GM03348 (cell line): ENCODE measurements around the gene SPINK9.

Experiments used
- DNase-seq: peaks from one replicate; pipeline ENCODE4 v3.0.0; 2012; ENCODE audit warnings: low spot score

The SPINK9 gene

GRCh38 chr5:148368299-148368698, 32.9 kb downstream of the SPINK9 start:
- DNase-seq, result no peak

DNA sequence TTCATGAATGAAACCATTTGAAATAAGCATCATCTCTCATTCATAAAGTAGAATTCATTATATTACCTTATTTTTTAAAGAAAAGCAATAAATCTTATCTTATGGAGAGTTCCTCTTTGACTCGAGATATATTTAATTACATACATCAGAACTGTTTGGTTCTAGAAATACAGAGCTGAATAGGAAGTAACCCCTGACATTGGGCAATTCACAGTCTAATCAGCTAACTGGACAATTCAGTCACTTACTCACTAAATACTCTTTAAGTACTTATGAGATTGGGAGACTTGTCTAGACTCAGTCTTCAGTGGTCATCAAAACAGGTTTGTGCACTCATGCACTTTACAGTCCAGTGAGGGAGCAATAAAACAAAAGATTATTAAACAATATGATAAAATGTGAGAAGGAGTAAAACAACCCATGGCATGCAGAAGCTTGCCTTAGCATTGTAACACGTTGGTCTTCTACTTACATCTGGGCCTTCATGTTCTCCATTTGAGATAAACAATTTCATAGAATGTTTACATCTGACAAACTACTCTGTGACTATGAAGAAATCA, 36.9 kb downstream of the SPINK9 start:
- no peak for DNase-seq

DNA sequence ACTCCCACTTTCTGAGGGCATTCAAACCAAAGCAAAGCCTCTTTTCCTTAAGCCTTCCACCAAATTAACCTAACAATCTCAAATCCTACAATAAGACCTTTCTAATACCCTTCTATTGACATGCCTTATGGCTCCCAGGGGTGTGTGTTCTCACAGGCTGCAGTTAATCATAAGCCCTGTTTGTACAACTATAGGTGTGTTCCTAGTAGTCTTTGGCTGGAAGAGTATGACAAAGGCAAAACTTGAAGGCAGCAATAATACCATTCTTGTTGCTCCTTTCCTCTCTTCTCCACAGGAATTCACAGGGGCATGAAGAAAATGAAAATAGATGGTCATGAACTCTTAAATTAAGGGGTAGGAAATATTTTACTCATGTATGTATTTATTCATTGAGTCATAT, 37.5 kb downstream of the SPINK9 start:
- no peak for DNase-seq

- DNase-seq, result peak; percentile 67
These were observed 39.5 kb downstream of the SPINK9 start for GRCh38 chr5:148374690-148375360.

DNA sequence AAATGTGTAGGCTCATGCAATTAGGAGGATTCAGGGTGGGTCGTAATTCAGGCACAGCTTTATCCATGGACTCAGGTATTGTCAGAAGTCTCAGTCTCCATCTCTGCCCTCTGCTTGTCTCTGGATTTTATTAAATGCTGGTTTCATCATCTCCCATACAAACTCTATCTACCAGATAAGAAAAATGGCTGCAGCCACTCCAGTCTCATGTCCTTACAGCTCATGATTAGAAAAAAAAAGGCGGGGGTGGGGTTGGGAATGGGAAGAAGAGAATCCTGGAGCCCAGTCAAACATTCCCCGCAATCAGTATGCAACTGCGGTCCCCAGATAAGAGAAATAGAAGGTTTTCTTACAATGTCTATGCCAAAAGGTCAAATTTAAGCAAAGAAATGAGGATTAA, 40.8 kb downstream of the SPINK9 start:
- no peak for DNase-seq

GRCh38 chr5:148378670-148379069, 43.3 kb downstream of the SPINK9 start:
- no peak for DNase-seq

DNA sequence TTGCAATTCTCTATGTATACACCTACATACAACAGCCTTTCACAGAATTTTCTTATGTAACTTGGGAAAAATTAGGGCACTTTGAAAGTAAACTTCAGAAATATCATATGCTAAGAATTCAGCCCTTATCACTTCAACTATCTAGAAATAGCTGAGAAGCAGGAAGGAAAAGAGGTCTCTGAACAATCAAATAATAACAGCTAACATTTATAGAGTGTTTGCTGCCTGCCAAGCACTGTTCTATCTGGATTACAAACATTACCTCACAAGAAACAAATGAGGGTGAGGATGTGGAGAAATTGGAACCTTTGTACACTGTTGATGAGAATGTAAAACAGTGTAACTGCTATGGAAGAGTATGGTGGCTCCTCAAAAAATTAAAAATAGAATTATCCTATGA, 44.0 kb downstream of the SPINK9 start:
- no peak for DNase-seq

- no peak for DNase-seq
These were observed 46.5 kb downstream of the SPINK9 start for GRCh38 chr5:148381906-148382305.

GRCh38 chr5:148382961-148383360, 47.6 kb downstream of the SPINK9 start:
- no peak for DNase-seq

GRCh38 chr5:148383564-148384379, 48.4 kb downstream of the SPINK9 start, which contains the start of gene FBXO38:
Gene FBXO38, plus strand, starts transcription at chr5:148383958. Its CDS starts 10,819 bp downstream, at chr5:148394777.
- DNase-seq, result peak; percentile 95

GRCh38 chr5:148384380-148384737, 49.0 kb downstream of the SPINK9 start:
- DNase-seq, result peak; percentile 12

GRCh38 chr5:148385094-148385493, 49.7 kb downstream of the SPINK9 start:
- DNase-seq, result no peak

DNA sequence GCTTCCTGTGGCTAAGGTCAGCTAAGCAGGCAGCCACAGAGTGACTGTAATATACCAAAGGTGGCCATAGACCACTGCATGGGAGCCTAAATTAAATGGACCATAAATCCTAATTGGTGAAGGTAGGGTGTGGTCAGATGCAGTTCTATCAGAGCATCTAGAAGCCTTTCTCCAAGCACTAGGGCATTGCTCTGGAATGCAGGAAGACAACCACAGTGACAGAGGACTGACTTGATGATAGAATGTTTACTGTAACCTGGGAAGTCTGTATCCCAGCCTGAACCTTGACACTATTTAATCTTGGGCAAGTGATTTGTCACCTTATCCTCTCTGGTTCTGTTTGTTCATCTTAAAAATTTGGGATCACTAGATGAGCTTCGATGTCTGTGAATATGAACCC, 50.7 kb downstream of the SPINK9 start:
- no peak for DNase-seq

- DNase-seq, result peak; percentile 50
These were observed 52.0 kb downstream of the SPINK9 start for GRCh38 chr5:148387325-148387724.

DNA sequence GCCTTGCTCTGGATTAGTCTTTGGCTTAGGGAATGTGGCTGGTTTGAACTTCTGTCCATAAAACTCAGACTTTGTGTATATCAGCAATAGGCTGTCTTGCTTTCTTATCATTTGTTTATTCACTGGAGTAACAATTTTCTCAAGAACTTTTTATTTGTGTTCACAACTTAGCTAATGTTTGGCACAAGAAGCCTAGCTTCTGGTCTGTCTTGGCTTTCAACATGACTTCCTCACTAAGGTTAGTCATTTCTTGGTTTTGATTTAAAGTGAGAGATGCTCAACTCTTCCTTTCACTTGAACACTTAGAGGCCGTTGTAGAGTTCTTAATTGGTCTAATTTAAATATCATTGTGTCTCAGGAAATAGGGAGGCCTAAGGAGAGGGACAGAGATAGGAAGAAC, 53.3 kb downstream of the SPINK9 start:
- no peak for DNase-seq
